ENCODE data around the gene LRMDA. TPM values are rescaled to one million over a fixed set of nuclear protein-coding genes. Genes with fewer than 3 reads are reported as not detected.

Gene LRMDA
- total and polyA plus RNA-seq, 4 experiments from 2014 or later = not detected

- no peak overlapping the region for H3K4me3 ChIP-seq (ENCODE audit: low read length in 2 of 2)
- H3K27me3 ChIP-seq (ENCODE audit: insufficient read depth, low read length) = no peaks in the 10 kb centered on the region
- H3K27me3 Mint-ChIP-seq = peaks cover 0 to 1% of the 10 kb centered on the region in 2 donors
- no peaks in the 10 kb centered on the region for H3K36me3 ChIP-seq (ENCODE audit: insufficient read depth, low read length)
- no peak overlapping the region for H3K4me3 Mint-ChIP-seq
- intact Hi-C loops (cut with micrococcal nuclease) = no loop called here
- ChIA-PET CTCF (ENCODE audit: partially characterized antibody) (no interaction called here), POLR2A (ENCODE audit: partially characterized antibody) (no interaction called here)
- no peaks in the 10 kb centered on the region for H3K4me1 ChIP-seq (ENCODE audit: insufficient read depth, low read length)
- no peak overlapping the region for H3K27ac Mint-ChIP-seq
- no peaks in the 10 kb centered on the region for H3K4me1 Mint-ChIP-seq
- no peak overlapping the region for H3K27ac ChIP-seq (ENCODE audit: low read depth, low read length)
- H3K9me3 Mint-ChIP-seq = peaks cover 0 to 4% (median 0%) of the 10 kb centered on the region in 8 donors
- H3K36me3 Mint-ChIP-seq = no peaks in the 10 kb centered on the region
- no peaks in the 10 kb centered on the region for H3K9me3 ChIP-seq (ENCODE audit: control insufficient read depth in 1 of 2, low read length in 2 of 2)
- no peak for DNase-seq
Measured at GRCh38 chr10:76017026-76017732, 585.8 kb downstream of the LRMDA start.

GRCh38 chr10:76017733-76018433 lies 586.5 kb downstream of the LRMDA start:
- Mint-ChIP-seq H3K4me3 (no peak overlapping the region), H3K27ac (peak overlapping the region in 1 of 7 donors; percentile 40), H3K9me3 (peaks cover 0 to 2% (median 0%) of the 10 kb centered on the region in 8 donors), H3K4me1 (no peaks in the 10 kb centered on the region), H3K36me3 (no peaks in the 10 kb centered on the region), H3K27me3 (no peaks in the 10 kb centered on the region)
- Histone ChIP-seq H3K9me3 (ENCODE audit: control insufficient read depth in 1 of 2, low read length in 2 of 2) (no peaks in the 10 kb centered on the region), H3K4me1 (ENCODE audit: insufficient read depth, low read length) (no peaks in the 10 kb centered on the region), H3K27ac (ENCODE audit: low read depth, low read length) (no peak overlapping the region), H3K36me3 (ENCODE audit: insufficient read depth, low read length) (no peaks in the 10 kb centered on the region), H3K4me3 (ENCODE audit: low read length in 2 of 2) (no peak overlapping the region), H3K27me3 (ENCODE audit: insufficient read depth, low read length) (no peaks in the 10 kb centered on the region)
- intact Hi-C loops (cut with micrococcal nuclease) = no loop called here
- POLR2A ChIA-PET (ENCODE audit: partially characterized antibody) = no interaction called here
- no peak for DNase-seq
- CTCF ChIA-PET (ENCODE audit: partially characterized antibody) = no interaction called here

- CTCF ChIA-PET (ENCODE audit: partially characterized antibody) = interaction anchor here (1.0 kb wide), 1 partner anchor 14 kb away, joined by 3 read pairs; no protein-coding TSS in a partner anchor
- Mint-ChIP-seq H3K9me3 (no peaks in the 10 kb centered on the region), H3K4me3 (no peak overlapping the region)
Measured at GRCh38 chr10:76020630-76021029, 589.2 kb downstream of the LRMDA start.

GRCh38 chr10:76021398-76021797 lies 590.0 kb downstream of the LRMDA start:
- Histone ChIP-seq H3K4me3 (ENCODE audit: low read length in 2 of 2) (no peak overlapping the region), H3K27ac (ENCODE audit: low read depth, low read length) (no peak overlapping the region), H3K27me3 (ENCODE audit: insufficient read depth, low read length) (no peaks in the 10 kb centered on the region), H3K36me3 (ENCODE audit: insufficient read depth, low read length) (no peaks in the 10 kb centered on the region), H3K9me3 (ENCODE audit: control insufficient read depth in 1 of 2, low read length in 2 of 2) (no peaks in the 10 kb centered on the region), H3K4me1 (ENCODE audit: insufficient read depth, low read length) (no peaks in the 10 kb centered on the region)
- intact Hi-C loops (cut with micrococcal nuclease) = no loop called here
- no peaks in the 10 kb centered on the region for H3K4me1 Mint-ChIP-seq
- H3K27ac Mint-ChIP-seq = no peak overlapping the region
- no peak overlapping the region for H3K4me3 Mint-ChIP-seq
- ChIA-PET CTCF (ENCODE audit: partially characterized antibody) (interaction anchor here (1.0 kb wide), 1 partner anchor 13 kb away, joined by 3 read pairs; no protein-coding TSS in a partner anchor), POLR2A (ENCODE audit: partially characterized antibody) (no interaction called here)
- H3K9me3 Mint-ChIP-seq = no peaks in the 10 kb centered on the region
- no peak for DNase-seq
- H3K27me3 Mint-ChIP-seq = no peaks in the 10 kb centered on the region
- H3K36me3 Mint-ChIP-seq = no peaks in the 10 kb centered on the region

More at GRCh38 chr10:76020630-76021029, 589.2 kb downstream of the LRMDA start:
- intact Hi-C loops (cut with micrococcal nuclease) = no loop called here
- H3K4me1 Mint-ChIP-seq = no peaks in the 10 kb centered on the region
- no peaks in the 10 kb centered on the region for H3K36me3 ChIP-seq (ENCODE audit: insufficient read depth, low read length)
- no peaks in the 10 kb centered on the region for H3K27me3 ChIP-seq (ENCODE audit: insufficient read depth, low read length)
- POLR2A ChIA-PET (ENCODE audit: partially characterized antibody) = no interaction called here
- H3K4me3 ChIP-seq (ENCODE audit: low read length in 2 of 2) = no peak overlapping the region
- no peaks in the 10 kb centered on the region for H3K27me3 Mint-ChIP-seq
- H3K9me3 ChIP-seq (ENCODE audit: control insufficient read depth in 1 of 2, low read length in 2 of 2) = no peaks in the 10 kb centered on the region
- no peak for DNase-seq
- H3K27ac Mint-ChIP-seq = no peak overlapping the region
- no peaks in the 10 kb centered on the region for H3K4me1 ChIP-seq (ENCODE audit: insufficient read depth, low read length)
- no peaks in the 10 kb centered on the region for H3K36me3 Mint-ChIP-seq
- H3K27ac ChIP-seq (ENCODE audit: low read depth, low read length) = no peak overlapping the region

- H3K27ac ChIP-seq (ENCODE audit: low read depth, low read length) = no peak overlapping the region
- H3K9me3 ChIP-seq (ENCODE audit: control insufficient read depth in 1 of 2, low read length in 2 of 2) = no peaks in the 10 kb centered on the region
- no peak for DNase-seq
- H3K27me3 ChIP-seq (ENCODE audit: insufficient read depth, low read length) = no peaks in the 10 kb centered on the region
- no peaks in the 10 kb centered on the region for H3K27me3 Mint-ChIP-seq
- intact Hi-C loops (cut with micrococcal nuclease) = no loop called here
- no peaks in the 10 kb centered on the region for H3K36me3 Mint-ChIP-seq
- H3K27ac Mint-ChIP-seq = no peak overlapping the region
- no peaks in the 10 kb centered on the region for H3K36me3 ChIP-seq (ENCODE audit: insufficient read depth, low read length)
- no peaks in the 10 kb centered on the region for H3K4me1 ChIP-seq (ENCODE audit: insufficient read depth, low read length)
- H3K4me1 Mint-ChIP-seq = no peaks in the 10 kb centered on the region
- ChIA-PET POLR2A (ENCODE audit: partially characterized antibody) (no interaction called here), CTCF (ENCODE audit: partially characterized antibody) (no interaction called here)
- no peak overlapping the region for H3K4me3 ChIP-seq (ENCODE audit: low read length in 2 of 2)
- H3K9me3 Mint-ChIP-seq = no peaks in the 10 kb centered on the region
- H3K4me3 Mint-ChIP-seq = no peak overlapping the region
Measured at GRCh38 chr10:76022366-76022765, 590.9 kb downstream of the LRMDA start.

GRCh38 chr10:76023007-76023406 lies 591.6 kb downstream of the LRMDA start:
- intact Hi-C loops (cut with micrococcal nuclease) = no loop called here
- no peaks in the 10 kb centered on the region for H3K9me3 ChIP-seq (ENCODE audit: control insufficient read depth in 1 of 2, low read length in 2 of 2)
- Mint-ChIP-seq H3K36me3 (no peaks in the 10 kb centered on the region), H3K4me3 (no peak overlapping the region), H3K27me3 (no peaks in the 10 kb centered on the region), H3K9me3 (no peaks in the 10 kb centered on the region), H3K27ac (no peak overlapping the region), H3K4me1 (no peaks in the 10 kb centered on the region)
- H3K36me3 ChIP-seq (ENCODE audit: insufficient read depth, low read length) = no peaks in the 10 kb centered on the region
- ChIA-PET CTCF (ENCODE audit: partially characterized antibody) (no interaction called here), POLR2A (ENCODE audit: partially characterized antibody) (no interaction called here)
- H3K27ac ChIP-seq (ENCODE audit: low read depth, low read length) = no peak overlapping the region
- no peak for DNase-seq
- H3K4me1 ChIP-seq (ENCODE audit: insufficient read depth, low read length) = no peaks in the 10 kb centered on the region
- no peaks in the 10 kb centered on the region for H3K27me3 ChIP-seq (ENCODE audit: insufficient read depth, low read length)
- no peak overlapping the region for H3K4me3 ChIP-seq (ENCODE audit: low read length in 2 of 2)

- no peak overlapping the region for H3K27ac Mint-ChIP-seq
- intact Hi-C loops (cut with micrococcal nuclease) = no loop called here
- Histone ChIP-seq H3K27me3 (ENCODE audit: insufficient read depth, low read length) (no peaks in the 10 kb centered on the region), H3K4me1 (ENCODE audit: insufficient read depth, low read length) (no peaks in the 10 kb centered on the region), H3K27ac (ENCODE audit: low read depth, low read length) (no peak overlapping the region), H3K36me3 (ENCODE audit: insufficient read depth, low read length) (no peaks in the 10 kb centered on the region), H3K4me3 (ENCODE audit: low read length in 2 of 2) (no peak overlapping the region), H3K9me3 (ENCODE audit: control insufficient read depth in 1 of 2, low read length in 2 of 2) (no peaks in the 10 kb centered on the region)
- H3K27me3 Mint-ChIP-seq = no peaks in the 10 kb centered on the region
- POLR2A ChIA-PET (ENCODE audit: partially characterized antibody) = no interaction called here
- H3K9me3 Mint-ChIP-seq = peaks cover 0 to 4% (median 0%) of the 10 kb centered on the region in 8 donors
- CTCF ChIA-PET (ENCODE audit: partially characterized antibody) = no interaction called here
- no peak for DNase-seq
- H3K4me1 Mint-ChIP-seq = no peaks in the 10 kb centered on the region
- no peak overlapping the region for H3K4me3 Mint-ChIP-seq
- no peaks in the 10 kb centered on the region for H3K36me3 Mint-ChIP-seq
Measured at GRCh38 chr10:76024460-76025123, 593.2 kb downstream of the LRMDA start.
